Fibroblast of lung (primary cell): ENCODE data around the gene USP36. TPM values are rescaled to one million over a fixed set of nuclear protein-coding genes. Genes with fewer than 3 reads are reported as not detected.

Experiments used
- DNase-seq, 2 donors: peaks; one replicate each; pipeline versions ENCODE4 v3.0.0 to v3.0.0-alpha.2; 2010; ENCODE audit warnings: low read depth in 2 of 2
- H2AFZ ChIP-seq: 2 replicates; pipeline ENCODE4 v1.5.1; 2012; ENCODE audit warnings: low read length, control low read depth, inconsistent platforms
- H3K27ac ChIP-seq: 2 replicates; pipeline ENCODE4 v1.5.1; 2011; ENCODE audit warnings: low read length, control low read depth; ENCODE audit not compliant: insufficient read depth
- H3K27me3 ChIP-seq: 2 replicates; pipeline ENCODE4 v1.5.1; 2011; ENCODE audit warnings: mild to moderate bottlenecking, low read length; ENCODE audit not compliant: control insufficient read depth, insufficient read depth
- H3K36me3 ChIP-seq: 2 replicates; pipeline ENCODE4 v1.5.1; 2011; ENCODE audit warnings: low read length; ENCODE audit not compliant: control insufficient read depth, insufficient read depth
- H3K4me1 ChIP-seq: 2 replicates; pipeline ENCODE4 v1.5.1; 2011; ENCODE audit warnings: low read length; ENCODE audit not compliant: control insufficient read depth, insufficient read depth; ENCODE audit errors: extremely low read depth
- H3K4me2 ChIP-seq: 2 replicates; pipeline ENCODE4 v1.5.1; 2011; ENCODE audit warnings: low read length, control low read depth; ENCODE audit not compliant: insufficient read depth; ENCODE audit errors: extremely low read depth
- H3K4me3 ChIP-seq, 4 experiments: fragments of 200-600 bp in 1 of 4; sonication (generic) in 1 of 4; replicated peaks in 1 of 4; 2 replicates each; pipeline ENCODE4 v1.5.1; 2011 to 2016; ENCODE audit warnings: low read length in 4 of 4, low read depth in 3 of 4, mild to moderate bottlenecking in 3 of 4, control low read depth in 2 of 4, inconsistent platforms in 1 of 4, mixed read lengths in 1 of 4; ENCODE audit not compliant: insufficient read depth in 1 of 4; ENCODE audit errors: control extremely low read depth in 1 of 4
- H3K79me2 ChIP-seq: 2 replicates; pipeline ENCODE4 v1.5.1; 2012; ENCODE audit warnings: mild to moderate bottlenecking, low read length, inconsistent platforms; ENCODE audit not compliant: control insufficient read depth, insufficient read depth
- H3K9ac ChIP-seq: 2 replicates; pipeline ENCODE4 v1.5.1; 2011; ENCODE audit warnings: mild to moderate bottlenecking, low read length, control low read depth; ENCODE audit not compliant: insufficient read depth
- H3K9me3 ChIP-seq: 2 replicates; pipeline ENCODE4 v1.5.1; 2012; ENCODE audit warnings: low read depth, low read length; ENCODE audit not compliant: control insufficient read depth, insufficient read depth
- H4K20me1 ChIP-seq: 2 replicates; pipeline ENCODE4 v1.5.1; 2011; ENCODE audit warnings: low read length; ENCODE audit not compliant: control insufficient read depth, insufficient read depth; ENCODE audit errors: extremely low read depth
- EZH2 ChIP-seq: IDR thresholded peaks from 2 replicates; pipeline ENCODE4 v1.5.1; 2012; ENCODE audit warnings: low read length, control low read depth, mild to moderate bottlenecking; ENCODE audit errors: missing control alignments
- polyA plus RNA-seq, 2 donors: library from polyadenylated mRNA; depleted of rRNA in 1 of 2; stranded (reverse) in 1 of 2; unstranded in 1 of 2; fragments of >200 nt; gene quantifications; 2 replicates each; pipeline ENCODE4 v1.2.1, GENCODE V29; 2011 to 2012; ENCODE audit warnings: missing spikeins in 1 of 2
- total RNA-seq: library from RNA; depleted of rRNA; stranded (reverse); fragments of >200 nt; gene quantifications from 2 replicates; pipeline ENCODE4 v1.2.1, GENCODE V29; 2014
- TF ChIP-seq, protein P1 (sequence below), 2 donors: IDR thresholded peaks in 1 of 2; conservative IDR thresholded peaks in 1 of 2; 1 replicate in 1 of 2; 2 replicates in 1 of 2; pipeline ENCODE4 v1.5.1; 2011 to 2012; ENCODE audit warnings: low read length in 2 of 2, control low read depth in 1 of 2, inconsistent platforms in 1 of 2, low read depth in 1 of 2, mild to moderate bottlenecking in 1 of 2

The USP36 gene
- total and polyA plus RNA-seq, 2 donors (not counting 1 experiment from before 2014, with no cell fraction given): 15.4 to 18.3 TPM

DNA sequence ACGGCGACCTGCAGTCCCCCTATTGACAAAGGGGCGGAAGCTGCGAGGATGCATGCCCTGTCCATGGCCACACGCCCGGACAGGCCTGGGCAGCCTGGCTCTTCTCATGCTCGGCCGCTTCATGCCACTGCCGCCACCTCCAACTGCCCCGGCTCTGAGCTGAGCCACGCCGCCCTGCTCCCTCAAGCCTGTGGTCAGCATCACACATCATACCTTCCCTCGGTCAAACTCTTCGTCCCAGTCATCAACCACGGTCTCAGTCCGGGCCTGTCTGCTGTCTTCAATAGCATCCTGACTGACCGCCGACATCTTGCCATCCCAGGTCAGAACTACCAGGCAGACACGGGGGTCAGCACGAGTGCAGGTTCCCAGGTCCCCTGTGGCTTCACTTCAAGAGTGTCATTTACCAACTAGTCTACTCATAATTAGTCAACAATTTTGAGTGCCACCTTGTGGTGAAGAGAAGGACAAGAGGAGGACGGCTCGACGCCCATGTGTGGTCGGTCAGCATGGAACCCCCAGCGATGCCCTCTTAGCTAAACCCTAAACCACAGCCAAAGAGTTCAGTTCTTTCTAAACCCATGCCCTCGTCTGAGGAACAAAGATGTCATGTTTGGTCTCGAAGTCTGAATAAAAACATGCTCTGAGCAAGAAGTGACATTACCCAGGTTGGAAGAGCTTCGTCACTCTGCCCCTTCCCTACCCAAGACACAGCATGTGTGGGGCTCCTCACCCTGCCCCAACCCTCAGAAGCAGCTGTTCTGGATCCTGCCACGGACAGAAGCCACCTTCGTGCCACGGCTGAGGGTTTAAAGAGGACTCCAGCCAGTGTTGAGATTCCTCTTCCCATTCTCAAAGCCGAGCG lies 41.7 kb downstream of the USP36 start:
- Histone ChIP-seq H3K79me2 (no peaks in the 10 kb centered on the region), H3K4me2 (no peak overlapping the region), H3K9ac (no peak overlapping the region), H3K27ac (no peak overlapping the region), H3K9me3 (no peaks in the 10 kb centered on the region), H3K36me3 (peaks cover 43% of the 10 kb centered on the region), H4K20me1 (no peaks in the 10 kb centered on the region), H3K4me1 (no peaks in the 10 kb centered on the region), H3K27me3 (no peaks in the 10 kb centered on the region), H2AFZ (no peak overlapping the region), H3K4me3 (no peak overlapping the region)
- TF ChIP-seq, protein P1, sequence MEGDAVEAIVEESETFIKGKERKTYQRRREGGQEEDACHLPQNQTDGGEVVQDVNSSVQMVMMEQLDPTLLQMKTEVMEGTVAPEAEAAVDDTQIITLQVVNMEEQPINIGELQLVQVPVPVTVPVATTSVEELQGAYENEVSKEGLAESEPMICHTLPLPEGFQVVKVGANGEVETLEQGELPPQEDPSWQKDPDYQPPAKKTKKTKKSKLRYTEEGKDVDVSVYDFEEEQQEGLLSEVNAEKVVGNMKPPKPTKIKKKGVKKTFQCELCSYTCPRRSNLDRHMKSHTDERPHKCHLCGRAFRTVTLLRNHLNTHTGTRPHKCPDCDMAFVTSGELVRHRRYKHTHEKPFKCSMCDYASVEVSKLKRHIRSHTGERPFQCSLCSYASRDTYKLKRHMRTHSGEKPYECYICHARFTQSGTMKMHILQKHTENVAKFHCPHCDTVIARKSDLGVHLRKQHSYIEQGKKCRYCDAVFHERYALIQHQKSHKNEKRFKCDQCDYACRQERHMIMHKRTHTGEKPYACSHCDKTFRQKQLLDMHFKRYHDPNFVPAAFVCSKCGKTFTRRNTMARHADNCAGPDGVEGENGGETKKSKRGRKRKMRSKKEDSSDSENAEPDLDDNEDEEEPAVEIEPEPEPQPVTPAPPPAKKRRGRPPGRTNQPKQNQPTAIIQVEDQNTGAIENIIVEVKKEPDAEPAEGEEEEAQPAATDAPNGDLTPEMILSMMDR (conservative IDR thresholded peaks at IDR 0.05 in 1 of 2, IDR thresholded peaks at IDR 0.05 in 1 of 2; ENCODE audit: low read depth in 1 of 2, low read length in 2 of 2): peak in 1 of 2 donors; percentile 35
- TF ChIP-seq EZH2: no peak
- DNase-seq: peak; percentile 32 to 53

DNA sequence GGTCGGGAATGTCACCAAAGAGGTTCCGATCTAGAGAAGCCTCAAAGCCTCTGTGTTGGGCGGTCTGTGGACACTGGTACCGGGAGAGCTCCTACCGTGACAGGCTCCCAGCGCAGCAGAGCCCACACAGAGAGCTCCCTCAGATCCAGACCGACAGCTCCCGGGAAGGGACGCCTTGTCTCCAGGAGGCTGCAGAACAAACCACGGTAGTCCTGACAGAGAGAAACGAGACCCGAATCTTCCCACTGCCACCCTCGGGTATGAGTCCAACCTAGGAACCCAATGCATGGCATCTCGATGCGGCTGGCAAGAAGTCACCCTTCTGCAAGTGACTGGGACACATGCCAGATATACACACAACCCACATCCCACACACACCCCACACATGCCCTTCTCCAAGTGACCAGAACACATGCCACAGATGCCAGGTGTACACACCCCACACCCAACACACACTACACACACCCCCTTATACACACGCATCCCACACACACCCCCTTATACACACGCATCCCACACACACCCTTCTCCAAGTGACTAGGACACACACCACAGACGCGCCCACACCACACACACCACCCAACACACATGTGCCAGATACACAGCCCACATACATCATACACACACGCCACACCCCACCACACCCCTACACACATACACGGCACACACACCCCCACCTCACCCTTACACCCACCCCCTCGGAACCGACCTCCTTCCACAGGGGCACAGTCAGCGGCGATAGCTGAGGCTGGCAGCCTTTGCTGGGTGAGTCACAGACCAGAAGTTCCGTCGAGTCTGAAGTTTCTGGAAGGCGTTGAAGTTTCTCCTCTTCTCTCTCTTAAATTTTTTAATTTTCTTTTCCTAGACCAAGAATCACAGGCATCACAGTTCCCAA lies 42.7 kb downstream of the USP36 start:
- peak in 1 of 2 donors; percentile 52 for DNase-seq
- peaks cover 39% of the 10 kb centered on the region for H3K36me3 ChIP-seq
- TF ChIP-seq, protein P1 (conservative IDR thresholded peaks at IDR 0.05 in 1 of 2, IDR thresholded peaks at IDR 0.05 in 1 of 2; ENCODE audit: low read depth in 1 of 2, low read length in 2 of 2): no peak
- no peak for TF ChIP-seq EZH2

DNA sequence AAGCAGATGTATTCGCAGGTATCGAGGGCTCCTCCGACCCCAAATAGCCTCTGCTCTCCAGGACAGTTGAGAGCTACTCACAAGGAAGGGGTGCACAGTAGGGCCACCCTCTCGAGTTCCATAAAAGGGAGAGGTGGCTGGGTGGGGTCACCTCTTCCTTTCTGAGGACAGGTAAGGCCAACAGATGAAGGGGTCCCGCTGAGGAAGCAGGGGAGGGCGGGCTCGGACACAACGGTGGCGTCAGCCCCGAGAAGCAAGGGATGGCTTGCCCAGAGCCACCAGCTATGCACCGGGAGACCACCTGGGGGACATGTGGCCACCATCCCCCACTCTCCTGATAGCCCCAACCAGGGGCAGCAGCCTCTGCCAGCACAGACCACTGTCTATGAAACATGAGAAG lies 43.4 kb downstream of the USP36 start:
- Histone ChIP-seq H3K36me3 (peaks cover 35% of the 10 kb centered on the region), H4K20me1 (no peaks in the 10 kb centered on the region), H3K79me2 (no peaks in the 10 kb centered on the region), H3K27ac (no peak overlapping the region), H3K4me1 (no peaks in the 10 kb centered on the region), H3K27me3 (no peaks in the 10 kb centered on the region), H3K9me3 (no peaks in the 10 kb centered on the region), H2AFZ (no peak overlapping the region), H3K4me3 (no peak overlapping the region), H3K9ac (no peak overlapping the region), H3K4me2 (no peak overlapping the region)
- TF ChIP-seq, protein P1 (conservative IDR thresholded peaks at IDR 0.05 in 1 of 2, IDR thresholded peaks at IDR 0.05 in 1 of 2; ENCODE audit: low read depth in 1 of 2, low read length in 2 of 2): no peak
- TF ChIP-seq EZH2: no peak
- no peak for DNase-seq

More for the DNA sequence above, 42.7 kb downstream of the USP36 start:
- no peaks in the 10 kb centered on the region for H3K27me3 ChIP-seq
- H3K4me3 ChIP-seq: no peak overlapping the region
- H4K20me1 ChIP-seq: no peaks in the 10 kb centered on the region
- no peak overlapping the region for H2AFZ ChIP-seq
- H3K9ac ChIP-seq: no peak overlapping the region
- no peaks in the 10 kb centered on the region for H3K4me1 ChIP-seq
- H3K9me3 ChIP-seq: no peaks in the 10 kb centered on the region
- H3K79me2 ChIP-seq: no peaks in the 10 kb centered on the region
- no peak overlapping the region for H3K27ac ChIP-seq
- no peak overlapping the region for H3K4me2 ChIP-seq
